ENCODE data around the gene SLC18A3. TPM values are rescaled to one million over a fixed set of nuclear protein-coding genes. Genes with fewer than 3 reads are reported as not detected.

Gene SLC18A3
- polyA plus RNA-seq, 1 of the 3 experiments (the other 2 are of a cell fraction), result 1.7 TPM

DNA sequence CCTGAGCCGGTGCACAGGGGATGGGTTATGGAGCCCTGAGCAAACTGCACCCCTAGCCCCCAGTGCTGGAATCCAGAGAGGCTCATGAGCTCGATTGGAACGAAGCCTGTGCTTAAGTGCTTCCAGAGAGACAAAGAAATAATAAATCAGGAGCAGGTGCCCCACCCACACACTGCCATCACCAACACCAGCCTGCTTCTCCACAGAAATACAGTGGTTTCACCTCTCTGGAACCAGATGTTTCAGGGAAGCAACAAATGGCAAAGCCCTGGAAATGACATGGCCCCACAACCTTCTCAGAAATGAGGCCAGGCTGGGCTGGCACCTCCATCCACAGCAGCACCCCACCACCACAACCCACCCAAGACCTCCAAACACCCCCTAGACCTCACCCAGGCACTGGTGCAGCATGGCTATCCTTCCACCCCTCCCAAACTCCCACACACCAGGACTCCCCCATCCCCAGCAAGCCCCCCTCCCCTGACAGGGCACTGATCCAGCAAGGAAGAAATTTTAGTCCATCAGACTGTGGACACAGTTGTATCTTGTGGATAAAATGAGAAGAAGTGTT, 4.1 kb upstream of the SLC18A3 start:
- H3K79me2 ChIP-seq (ENCODE audit: insufficient read depth), result no peaks in the 10 kb centered on the region
- H3K36me3 ChIP-seq (replicated peaks in 1 of 2; ENCODE audit: control insufficient read depth in 1 of 2, insufficient read depth in 2 of 2, low read length in 1 of 2), result no peaks in the 10 kb centered on the region
- no peaks in the 10 kb centered on the region for H3K9me2 ChIP-seq
- 0% methylated on average over 2 of the region's 3 CpGs for WGBS (ENCODE audit: low lambda C conversion rate)
- H3K9ac ChIP-seq, result no peak overlapping the region
- H3K4me1 ChIP-seq (ENCODE audit: control insufficient read depth in 1 of 2, insufficient read depth in 2 of 2, low read depth in 1 of 2, low read length in 1 of 2), result peaks cover 0 to 46% of the 10 kb centered on the region in 2 experiments; a peak in 1 of 4 replicates
- no peaks in the 10 kb centered on the region for H3F3A ChIP-seq (replicated peaks; ENCODE audit: insufficient read depth)
- H3K27me3 ChIP-seq (ENCODE audit: insufficient read depth), result no peaks in the 10 kb centered on the region; the same call in 1 of the 2 replicates
- peak overlapping the region in 1 of 2 experiments; percentile 78; a peak in 2 of 4 replicates for H3K27ac ChIP-seq (ENCODE audit: low read depth in 2 of 2, low read length in 1 of 2)
- no peaks in the 10 kb centered on the region for H3K9me3 ChIP-seq
- CTCF ChIA-PET, result interaction anchor here (0.9 to 6.2 kb wide), 3 partner anchors 11 to 171 kb away, joined by 4 to 36 read pairs (median 12); no protein-coding TSS in a partner anchor
- no peak overlapping the region for H3K4me3 ChIP-seq (ENCODE audit: low read depth in 2 of 2, low read length in 1 of 2)
- 0 out of 2 replicates have a peak overlapping the region, but pooled peaks have one; percentile 40 for H3K4me2 ChIP-seq
- TF ChIP-seq TCF12 (IDR thresholded peaks at IDR 0.05), result no peak
- TF ChIP-seq IRF3 (IDR thresholded peaks at IDR 0.05; ENCODE audit: low read depth, low read length), result no peak
- no peak for TF ChIP-seq EZH2phosphoT487 (IDR thresholded peaks at IDR 0.05; ENCODE audit: borderline replicate concordance, low read depth)
- no peak for TF ChIP-seq MEF2A (IDR thresholded peaks at IDR 0.05; ENCODE audit: borderline replicate concordance, low read depth)
- no peak for TF ChIP-seq SIN3A (IDR thresholded peaks at IDR 0.05; ENCODE audit: borderline replicate concordance, low read depth, low read length)
- TF ChIP-seq GABPA (IDR thresholded peaks at IDR 0.05; ENCODE audit: low read depth), result no peak
- no peak for TF ChIP-seq RFX5 (IDR thresholded peaks at IDR 0.05; ENCODE audit: low read length)
- TF ChIP-seq, protein P1, sequence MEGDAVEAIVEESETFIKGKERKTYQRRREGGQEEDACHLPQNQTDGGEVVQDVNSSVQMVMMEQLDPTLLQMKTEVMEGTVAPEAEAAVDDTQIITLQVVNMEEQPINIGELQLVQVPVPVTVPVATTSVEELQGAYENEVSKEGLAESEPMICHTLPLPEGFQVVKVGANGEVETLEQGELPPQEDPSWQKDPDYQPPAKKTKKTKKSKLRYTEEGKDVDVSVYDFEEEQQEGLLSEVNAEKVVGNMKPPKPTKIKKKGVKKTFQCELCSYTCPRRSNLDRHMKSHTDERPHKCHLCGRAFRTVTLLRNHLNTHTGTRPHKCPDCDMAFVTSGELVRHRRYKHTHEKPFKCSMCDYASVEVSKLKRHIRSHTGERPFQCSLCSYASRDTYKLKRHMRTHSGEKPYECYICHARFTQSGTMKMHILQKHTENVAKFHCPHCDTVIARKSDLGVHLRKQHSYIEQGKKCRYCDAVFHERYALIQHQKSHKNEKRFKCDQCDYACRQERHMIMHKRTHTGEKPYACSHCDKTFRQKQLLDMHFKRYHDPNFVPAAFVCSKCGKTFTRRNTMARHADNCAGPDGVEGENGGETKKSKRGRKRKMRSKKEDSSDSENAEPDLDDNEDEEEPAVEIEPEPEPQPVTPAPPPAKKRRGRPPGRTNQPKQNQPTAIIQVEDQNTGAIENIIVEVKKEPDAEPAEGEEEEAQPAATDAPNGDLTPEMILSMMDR (IDR thresholded peaks at IDR 0.05), result no peak
- no peak for TF ChIP-seq JUND (IDR thresholded peaks at IDR 0.05)
- TF ChIP-seq FOSL2 (IDR thresholded peaks at IDR 0.05; ENCODE audit: borderline replicate concordance, low read depth), result no peak
- peak in 1 of 2 experiments; percentile 13; a peak in 1 of 4 replicates for TF ChIP-seq EP300 (IDR thresholded peaks at IDR 0.05; ENCODE audit: borderline replicate concordance in 1 of 2, low read depth in 1 of 2, low read length in 1 of 2)
- TF ChIP-seq, protein P2, sequence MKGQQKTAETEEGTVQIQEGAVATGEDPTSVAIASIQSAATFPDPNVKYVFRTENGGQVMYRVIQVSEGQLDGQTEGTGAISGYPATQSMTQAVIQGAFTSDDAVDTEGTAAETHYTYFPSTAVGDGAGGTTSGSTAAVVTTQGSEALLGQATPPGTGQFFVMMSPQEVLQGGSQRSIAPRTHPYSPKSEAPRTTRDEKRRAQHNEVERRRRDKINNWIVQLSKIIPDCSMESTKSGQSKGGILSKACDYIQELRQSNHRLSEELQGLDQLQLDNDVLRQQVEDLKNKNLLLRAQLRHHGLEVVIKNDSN (IDR thresholded peaks at IDR 0.05; ENCODE audit: borderline replicate concordance, low read depth), result no peak
- no peak for TF ChIP-seq YY1 (IDR thresholded peaks at IDR 0.05; ENCODE audit: low read depth)
- TF ChIP-seq TAF1 (IDR thresholded peaks at IDR 0.05; ENCODE audit: borderline replicate concordance, low read depth, low read length), result no peak
- peak; percentile 86 for TF ChIP-seq RCOR1 (IDR thresholded peaks at IDR 0.05; ENCODE audit: low read length)
- POLR2A ChIA-PET, result interaction anchor here (1.4 kb wide), 1 partner anchor 11 kb away, joined by 4 read pairs; no protein-coding TSS in a partner anchor
- DNase-seq, result no peak
- no peaks in the 10 kb centered on the region for H4K20me1 ChIP-seq (ENCODE audit: insufficient read depth)
- H2AFZ ChIP-seq (ENCODE audit: low read depth), result no peak overlapping the region
